Transverse colon (tissue), 4 donors: ENCODE results near the gene RRP1. TPM values are rescaled to one million over a fixed set of nuclear protein-coding genes. Genes with fewer than 3 reads are reported as not detected.

ENCODE experiments used
- DNase-seq: peaks from one replicate; pipeline ENCODE4 v3.0.0-alpha.2; 2019
- H3K27ac ChIP-seq, 4 donors: fragments of 200-600 bp; sonication (generic); 2 replicates each; pipeline ENCODE4 v1.5.1; 2016 to 2018; ENCODE audit warnings: inconsistent platforms in 4 of 4
- H3K27me3 ChIP-seq: fragments of 200-600 bp; sonication (generic); 2 replicates; pipeline ENCODE4 v1.5.1; 2017; ENCODE audit warnings: inconsistent platforms
- H3K36me3 ChIP-seq, 4 donors: fragments of 200-600 bp; sonication (generic); 2 replicates each; pipeline ENCODE4 v1.5.1; 2017 to 2019; ENCODE audit warnings: inconsistent platforms in 4 of 4
- H3K4me1 ChIP-seq, 4 donors: fragments of 200-600 bp; sonication (generic); 2 replicates each; pipeline ENCODE4 v1.5.1; 2017 to 2020; ENCODE audit warnings: inconsistent platforms in 4 of 4
- H3K4me3 ChIP-seq, 4 donors: fragments of 200-600 bp; sonication (generic); 1 replicate in 1 of 4; 2 replicates in 3 of 4; pipeline versions ENCODE4 v1.5.1 to v1.6.1; 2017 to 2019; ENCODE audit warnings: inconsistent platforms in 4 of 4
- H3K9me3 ChIP-seq, 2 donors: fragments of 200-600 bp; sonication (generic); 2 replicates each; pipeline ENCODE4 v1.5.1; 2017 to 2019; ENCODE audit warnings: inconsistent platforms in 2 of 2
- CTCF ChIP-seq, 5 experiments: fragments of 200-600 bp in 3 of 5; fragments of 450-650 bp in 2 of 5; sonication (generic) in 3 of 5; IDR thresholded peaks; 1 replicate in 2 of 5; 2 replicates in 3 of 5; pipeline ENCODE4 v1.5.1; 2016 to 2017; ENCODE audit warnings: antibody characterized with exemption in 5 of 5, inconsistent platforms in 3 of 5, mild to moderate bottlenecking in 2 of 5, moderate library complexity in 1 of 5
- EP300 ChIP-seq: sonication (generic); formaldehyde crosslinking; IDR thresholded peaks from one replicate; pipeline ENCODE4 v1.6.1; 2017; ENCODE audit warnings: antibody characterized with exemption, low read depth
- POLR2A ChIP-seq: fragments of 450-650 bp; IDR thresholded peaks from one replicate; pipeline ENCODE4 v1.6.1; 2016; ENCODE audit warnings: antibody characterized with exemption, mild to moderate bottlenecking, moderate library complexity
- POLR2AphosphoS5 ChIP-seq, 3 donors: sonication (generic); formaldehyde crosslinking; IDR thresholded peaks; one replicate each; pipeline ENCODE4 v1.6.1; 2016; ENCODE audit warnings: antibody characterized with exemption in 3 of 3
- WGBS, 2 donors: methylation state at CpG; one replicate each; pipeline ENCODE4 v1.1.5; 2018; ENCODE audit warnings: low coverage in 1 of 2; 5-methylcytosine and 5-hydroxymethylcytosine counted together
- in situ Hi-C, 4 donors: fragments of 200-750 bp; cut with MboI; loops; one replicate each; pipeline versions ENCODE4 v1.15.0 to v1.15.1; 2017; ENCODE audit warnings: low sequenced_read_pairs in 3 of 4, low pct_ligation_motif_present in 1 of 4, low pct_unique_long_range_greater_than_20kb in 1 of 4
- intact Hi-C: fragments of 100-400 bp; cut with DNase I; formaldehyde crosslinking; loops from one replicate; pipeline ENCODE4 v1.15.1; 2023; ENCODE audit warnings: low total_unique reads
- total RNA-seq, 4 donors: library from RNA; depleted of rRNA; stranded (reverse); fragments of >200 nt; gene quantifications; one replicate each; pipeline ENCODE4 v1.1.0, GENCODE V29; 2016

Gene RRP1
- total RNA-seq = 10 to 100 TPM in 2 of 4 donors, 1 to 10 TPM in 2; 5.2 to 26.1 (median 11.1) TPM

GRCh38 chr21:43789276-43790009, at the start of gene RRP1:
Gene RRP1 (plus strand): TSS chr21:43789577. CDS start chr21:43789630, 53 bp downstream.
- TF ChIP-seq EP300 = no peak
- TF ChIP-seq POLR2A = peak; percentile 78
- peak; percentile 75 to 85 (median 84) for TF ChIP-seq POLR2AphosphoS5 (IDR thresholded peaks at IDR 0.05)
- peak; percentile 61 to 100 (median 100) for TF ChIP-seq CTCF (IDR thresholded peaks at IDR 0.05)
- no peaks in the 10 kb centered on the region for H3K9me3 ChIP-seq
- peaks cover 0 to 5% (median 3%) of the 10 kb centered on the region in 4 donors for H3K36me3 ChIP-seq
- peak within 1 kb of the TSS; percentile 90 to 97 (median 94) for H3K27ac ChIP-seq
- intact Hi-C loops (no loop called here), in situ Hi-C loops (no loop called here)
- H3K27me3 ChIP-seq = no peaks in the 10 kb centered on the region
- peaks cover 10 to 22% (median 15%) of the 10 kb centered on the region in 4 donors for H3K4me1 ChIP-seq
- DNase-seq = peak; percentile 93
- 1% methylated on average over 72 of the region's 83 CpGs; no CpG with 5 or more reads in 1 of the 2 donors for WGBS, 2 donors
- peak within 1 kb of the TSS; percentile 70 to 97 (median 80) for H3K4me3 ChIP-seq

- in situ Hi-C loops = no loop called here
- no peaks in the 10 kb centered on the region for H3K9me3 ChIP-seq
- H3K4me3 ChIP-seq = no peak overlapping the region
- 82 to 91% methylated on average over 6 to 25 of the region's 25 CpGs for WGBS, 2 donors
- TF ChIP-seq EP300 (no peak), POLR2A (no peak), CTCF (IDR thresholded peaks at IDR 0.05) (no peak), POLR2AphosphoS5 (IDR thresholded peaks at IDR 0.05) (no peak)
- no peak for DNase-seq
- intact Hi-C loops = no loop called here
- peaks cover 0 to 4% (median under 1%) of the 10 kb centered on the region in 4 donors for H3K4me1 ChIP-seq
- H3K27me3 ChIP-seq = no peaks in the 10 kb centered on the region
- H3K36me3 ChIP-seq = no peaks in the 10 kb centered on the region
- H3K27ac ChIP-seq = peak overlapping the region; percentile 54 to 75 (median 68)
Observed at GRCh38 chr21:43739621-43740435, 49.5 kb upstream of the RRP1 start.

- in situ Hi-C loops = no loop called here
- 49% methylated on average over 22 of the region's 25 CpGs; no CpG with 5 or more reads in 1 of the 2 donors for WGBS, 2 donors
- Histone ChIP-seq H3K4me1 (no peaks in the 10 kb centered on the region), H3K36me3 (peaks cover 0 to 3% (median 0%) of the 10 kb centered on the region in 4 donors), H3K27me3 (no peaks in the 10 kb centered on the region), H3K4me3 (no peak overlapping the region), H3K27ac (peak overlapping the region; percentile 54 to 75 (median 68)), H3K9me3 (no peaks in the 10 kb centered on the region)
- peak; percentile 56 for DNase-seq
- intact Hi-C loops = no loop called here
- no peak for TF ChIP-seq POLR2AphosphoS5 (IDR thresholded peaks at IDR 0.05)
- no peak for TF ChIP-seq CTCF (IDR thresholded peaks at IDR 0.05)
- no peak for TF ChIP-seq POLR2A
- no peak for TF ChIP-seq EP300
Observed at GRCh38 chr21:43740497-43741156, 48.8 kb upstream of the RRP1 start.
